Activated T-cell treated with anti-CD3 and anti-CD28 coated beads for 48 hours (primary cell): ENCODE measurements around the gene RUNX2.
"Not testable (repeated sequence)": the region's sequence is repeated elsewhere in the genome, so short reads cannot be mapped to it uniquely, and the experiment has no call there.

Source experiments
- DNase-seq: peaks from one replicate; pipeline ENCODE4 v3.0.0-alpha.2; 2020; ENCODE audit warnings: low read depth

Gene RUNX2

DNA sequence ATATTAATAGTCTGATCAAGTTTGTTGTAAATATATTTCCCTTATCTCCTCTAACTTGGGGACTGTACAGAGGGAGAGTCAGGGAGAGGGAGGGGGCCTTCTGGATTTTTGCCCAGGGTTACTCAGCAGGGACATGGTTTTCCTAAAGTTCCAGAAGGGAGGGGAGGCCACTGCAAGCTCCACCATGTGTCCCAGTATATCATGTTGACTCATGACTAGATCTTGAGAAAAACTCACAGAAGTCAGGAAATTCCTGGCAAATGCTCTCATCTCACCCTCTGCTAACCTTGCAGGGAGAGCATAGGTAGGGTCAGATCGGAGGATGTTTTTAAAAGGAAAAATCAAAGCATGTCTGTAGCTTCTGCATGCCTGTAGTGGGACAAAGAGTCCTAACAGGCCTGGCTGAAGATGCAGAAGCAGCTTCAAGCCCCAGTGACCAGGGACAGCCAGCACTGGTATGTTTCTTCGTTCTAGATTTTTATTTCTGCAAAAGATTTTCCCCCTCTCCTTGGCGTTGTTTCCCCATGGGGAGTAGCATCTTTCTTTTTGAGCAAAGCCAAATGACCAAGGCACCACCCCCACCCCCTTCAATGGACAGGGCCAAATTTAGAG, 322.5 kb downstream of the RUNX2 start:
- no peak for DNase-seq

DNA sequence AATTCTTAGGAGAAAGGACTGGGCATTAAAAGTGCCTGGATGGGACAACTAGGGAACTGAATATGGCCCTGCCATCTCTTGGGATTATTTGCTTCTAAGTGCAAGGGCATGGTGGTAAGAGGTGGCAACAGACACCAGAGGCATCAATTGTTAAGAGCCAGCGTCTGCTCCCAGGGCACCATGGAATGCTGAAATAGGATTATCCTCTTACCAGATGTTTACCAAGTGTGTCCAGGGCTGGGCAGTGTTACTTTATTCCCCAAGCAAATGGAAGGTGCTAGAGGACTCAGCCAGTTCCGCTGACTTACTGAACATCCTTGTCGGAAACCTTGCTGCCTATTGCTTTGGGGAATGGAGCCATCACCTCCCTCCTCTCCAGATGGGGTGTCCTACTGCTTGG, 323.2 kb downstream of the RUNX2 start:
- no peak for DNase-seq

DNA sequence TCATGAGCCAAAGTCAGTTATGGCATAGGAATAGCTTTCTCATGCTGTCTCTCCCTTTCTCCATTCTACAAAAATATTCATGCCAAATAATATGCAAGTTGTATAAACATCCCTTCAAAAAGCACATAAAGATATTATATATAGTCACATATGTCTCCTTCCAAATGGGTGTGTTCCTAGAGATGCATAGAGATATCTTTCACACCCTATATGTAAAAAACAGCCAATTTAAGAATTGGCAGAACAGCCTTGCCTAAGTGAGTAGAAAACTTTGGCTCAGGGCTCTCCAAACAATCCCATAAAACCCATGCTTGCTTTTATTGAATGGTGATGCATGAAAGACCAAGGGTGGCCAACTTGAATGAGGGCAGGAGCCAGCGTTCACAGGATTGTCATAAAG, 324.3 kb downstream of the RUNX2 start:
- DNase-seq = no peak

DNA sequence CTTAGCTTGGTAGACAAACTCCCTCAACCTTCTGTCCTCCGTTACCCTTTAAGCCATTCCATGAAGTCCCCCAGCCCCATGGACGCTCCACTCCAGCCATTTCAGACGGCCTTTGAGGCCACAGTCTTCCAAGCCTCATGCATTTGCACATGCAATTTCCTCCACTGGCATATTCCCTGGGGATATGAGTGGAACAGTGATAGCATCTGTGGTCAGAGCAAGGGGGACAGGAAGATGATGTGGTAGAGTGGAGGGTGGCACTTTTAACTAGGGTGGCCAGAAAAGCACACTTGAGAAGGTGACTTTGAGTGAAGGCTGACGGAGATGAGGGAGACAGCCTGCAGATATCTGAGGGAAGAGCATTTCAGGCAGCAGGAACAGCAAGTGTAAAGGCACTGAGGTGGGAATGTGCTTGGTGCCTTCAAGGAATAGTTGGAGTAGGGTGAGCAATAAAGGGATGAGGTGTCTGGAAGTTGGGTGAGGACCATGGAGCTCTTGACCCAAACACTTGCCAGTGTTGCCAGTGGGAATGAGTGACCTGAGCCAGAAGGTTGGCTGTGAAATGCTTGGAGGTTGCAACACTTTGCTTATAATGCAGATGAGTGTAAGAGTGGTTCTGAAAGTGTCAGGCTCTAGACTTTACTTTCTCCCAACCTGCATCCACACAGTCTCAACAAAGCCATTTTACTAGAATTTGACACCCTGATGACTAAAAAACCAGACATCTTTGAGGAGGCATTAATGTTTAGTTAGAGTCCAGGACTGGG, 325.2 kb downstream of the RUNX2 start:
- DNase-seq = no peak

DNA sequence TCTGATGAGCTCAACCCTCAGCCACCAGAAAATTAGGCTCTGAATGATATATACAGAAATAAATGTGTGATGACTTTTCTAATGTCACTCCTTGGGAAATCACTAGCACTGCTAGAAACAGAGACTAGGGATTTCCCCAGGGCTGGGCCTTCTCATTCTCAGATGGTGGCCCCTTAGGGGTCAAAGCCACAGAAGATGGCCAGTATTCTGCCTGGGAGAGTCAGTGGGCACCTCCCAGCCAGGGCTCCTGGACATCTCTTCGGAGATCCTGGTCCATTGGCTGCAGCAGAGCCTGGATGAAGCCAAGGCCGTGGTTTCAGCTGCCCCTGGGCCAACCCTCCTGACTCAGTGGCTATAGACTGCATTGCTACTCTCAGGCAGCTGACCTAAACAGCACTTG, 326.5 kb downstream of the RUNX2 start:
- DNase-seq = no peak

DNA sequence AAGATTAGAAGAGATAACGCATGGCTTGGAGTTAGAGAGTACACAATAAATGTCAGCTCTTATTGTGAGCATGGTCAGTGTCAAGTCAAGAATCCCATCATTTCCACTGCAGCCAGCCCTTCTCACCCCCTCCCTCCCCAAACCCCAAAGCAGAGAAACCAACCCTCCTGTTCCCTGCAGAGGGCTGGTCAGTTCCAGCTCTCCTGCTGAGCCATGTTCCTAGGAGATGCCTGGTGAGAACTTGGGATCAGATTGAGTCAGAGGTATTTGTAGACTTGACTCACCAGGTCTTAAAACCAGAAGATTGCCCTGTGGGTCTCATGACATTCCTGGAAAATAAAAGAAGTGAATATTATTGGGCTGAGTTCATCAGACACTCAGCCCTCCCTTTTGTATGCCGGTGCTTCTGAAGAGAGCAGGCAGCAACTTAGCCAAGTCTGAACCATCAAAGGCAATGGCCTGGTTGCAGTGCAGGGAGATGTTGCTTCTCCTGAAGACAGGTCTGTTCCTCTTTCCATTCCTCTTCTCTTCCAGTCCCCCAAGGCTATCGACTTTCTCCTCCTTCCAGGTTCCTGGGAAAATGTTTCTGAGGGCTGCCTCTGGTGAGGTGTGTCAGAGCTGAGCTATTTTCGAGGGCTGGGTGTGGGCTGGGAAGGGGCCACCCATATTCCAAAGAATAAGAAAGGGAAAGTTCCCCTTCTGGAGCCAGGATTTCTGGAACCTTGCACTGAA, 327.8 kb downstream of the RUNX2 start:
- no peak for DNase-seq

DNA sequence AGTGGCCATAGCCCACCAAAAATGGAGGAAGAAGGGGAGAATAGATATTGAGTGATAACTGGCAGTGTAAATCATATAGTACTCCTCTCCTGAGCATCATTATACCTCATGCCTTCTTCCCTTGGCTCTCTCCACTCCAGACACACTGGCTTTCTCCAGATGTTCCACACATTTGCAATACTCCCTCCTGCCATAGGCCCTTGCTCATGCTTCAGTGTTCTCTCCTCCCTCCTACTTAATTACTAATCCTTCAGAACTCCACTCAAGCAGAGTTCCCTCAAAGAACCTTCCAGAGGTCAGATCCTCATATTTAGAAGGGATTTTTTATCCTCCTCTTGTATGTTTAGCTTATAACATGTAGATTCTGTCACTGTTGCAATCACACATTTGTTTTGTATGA, 329.1 kb downstream of the RUNX2 start:
- DNase-seq = no peak

DNA sequence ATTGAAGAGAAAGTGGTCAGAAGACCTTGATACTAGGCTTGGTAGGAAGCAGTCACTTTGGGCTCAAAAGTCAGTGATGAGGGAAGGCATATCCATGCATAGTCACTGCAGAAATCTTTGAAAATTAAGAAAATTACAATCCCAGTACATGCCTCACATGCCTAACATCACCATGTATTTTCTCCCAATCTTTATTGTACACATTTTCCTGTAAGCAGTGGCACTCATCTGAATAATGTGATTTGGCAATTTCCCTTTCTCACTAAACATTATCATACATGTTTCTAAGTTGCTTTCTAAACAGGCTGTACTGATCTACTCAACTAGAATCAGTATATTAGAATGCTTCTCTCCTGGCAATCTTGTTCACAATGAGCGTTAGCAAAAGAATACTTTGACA, 330.3 kb downstream of the RUNX2 start:
- no peak for DNase-seq

DNA sequence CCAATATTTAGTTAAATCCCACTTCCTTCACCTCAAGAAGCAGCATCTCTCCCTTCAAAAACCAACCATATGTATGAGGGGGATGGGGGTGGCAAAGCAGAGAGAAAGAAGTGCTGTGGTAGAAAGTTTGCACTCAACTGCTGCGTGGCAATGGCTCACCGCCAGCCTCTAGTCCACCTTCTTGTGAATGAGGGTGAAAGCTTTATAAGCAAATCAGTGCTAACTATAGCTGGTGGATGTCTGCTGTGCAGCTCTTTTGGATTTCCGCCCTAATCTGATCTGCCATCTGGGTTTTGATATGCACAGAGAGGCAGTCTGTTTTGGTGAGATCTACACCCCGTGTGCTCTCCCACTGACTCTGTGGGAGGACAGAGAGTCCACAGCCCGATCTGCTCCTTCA, 330.8 kb downstream of the RUNX2 start:
- DNase-seq = no peak

DNA sequence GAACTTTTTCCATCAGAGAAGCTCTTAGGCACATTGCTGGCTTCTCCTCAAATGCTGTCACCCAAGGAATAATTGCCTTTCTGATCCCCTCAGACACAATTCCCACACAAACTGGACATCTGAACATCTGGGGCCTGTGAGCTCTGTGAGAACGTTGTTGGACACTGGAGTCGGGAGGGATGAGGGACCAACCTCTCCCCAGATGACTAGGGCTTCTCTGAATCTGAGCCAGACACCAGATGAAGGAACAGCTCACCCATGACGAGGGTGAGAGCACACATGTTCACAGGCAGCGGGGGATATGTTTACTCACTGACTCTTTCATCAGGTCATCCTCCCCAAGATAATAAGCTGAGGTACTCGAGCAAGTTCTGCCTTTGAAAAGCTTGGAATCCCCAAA, 333.5 kb downstream of the RUNX2 start:
- no peak for DNase-seq

DNA sequence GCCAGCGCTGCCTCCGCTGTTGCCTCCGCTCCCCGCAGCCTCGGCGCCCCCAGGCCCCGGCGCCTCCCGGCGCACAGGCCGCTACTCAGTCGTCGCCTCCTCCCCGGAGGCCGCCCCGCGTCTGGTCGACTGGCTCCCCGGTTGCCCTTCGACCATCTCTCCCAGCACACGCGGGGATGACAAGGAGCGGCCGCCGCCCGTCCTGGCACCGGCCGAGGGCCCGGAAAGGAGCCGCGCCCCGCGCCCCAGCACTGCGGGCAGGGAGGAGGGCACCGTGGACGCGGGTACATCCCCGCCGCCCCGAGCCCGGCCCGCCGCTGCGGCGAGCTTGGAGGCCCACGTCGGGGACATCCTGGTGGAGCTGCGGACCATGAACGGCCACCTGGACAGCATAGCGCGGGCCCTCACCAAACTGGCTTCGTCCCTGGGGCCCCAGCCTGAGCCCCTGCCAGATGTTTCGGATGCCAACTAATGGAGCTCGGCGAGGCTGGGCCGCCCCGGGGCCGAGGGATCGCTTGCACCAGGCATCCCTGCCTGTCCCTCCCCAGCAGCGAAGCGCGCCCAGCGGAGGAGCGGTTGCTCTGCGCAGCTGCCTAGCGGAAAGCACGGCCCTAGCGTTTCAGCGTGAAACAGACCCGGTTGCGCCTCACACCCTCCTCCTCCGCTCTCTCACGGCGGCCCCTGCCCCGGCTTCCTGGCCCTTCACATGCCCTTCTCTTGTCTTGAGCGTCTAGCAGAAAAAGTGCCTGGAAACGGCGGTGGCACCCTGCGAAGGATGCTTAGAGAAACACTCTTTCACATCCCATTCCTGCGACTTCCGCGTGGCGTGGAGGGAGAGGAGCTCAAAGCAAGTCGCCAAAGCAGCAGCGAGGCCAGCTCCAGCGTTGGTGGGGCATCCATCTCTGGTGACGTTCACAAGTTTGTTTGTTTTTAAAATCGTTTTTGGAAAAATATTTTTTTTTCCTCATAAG, 335.4 kb downstream of the RUNX2 start:
- peak; percentile 53 for DNase-seq

DNA sequence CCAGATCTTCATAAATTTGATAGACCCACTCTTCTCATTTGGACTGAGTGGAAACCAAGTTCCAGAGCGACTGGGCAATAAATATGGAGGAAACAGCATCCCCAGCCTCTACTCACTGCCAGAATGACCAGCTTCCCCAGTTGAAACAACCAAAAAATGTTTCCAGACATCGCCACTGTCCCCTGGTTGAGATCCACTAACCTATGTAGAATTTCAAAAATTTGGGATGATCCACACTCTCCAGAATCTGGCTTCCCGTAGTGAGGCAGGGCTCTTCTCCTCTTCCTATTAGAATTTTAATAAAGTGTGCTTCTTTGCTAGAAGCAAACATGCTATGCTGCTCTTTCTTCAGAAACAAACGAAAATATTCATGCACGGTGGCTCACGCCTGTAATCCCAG, 336.6 kb downstream of the RUNX2 start:
- DNase-seq = no peak

DNA sequence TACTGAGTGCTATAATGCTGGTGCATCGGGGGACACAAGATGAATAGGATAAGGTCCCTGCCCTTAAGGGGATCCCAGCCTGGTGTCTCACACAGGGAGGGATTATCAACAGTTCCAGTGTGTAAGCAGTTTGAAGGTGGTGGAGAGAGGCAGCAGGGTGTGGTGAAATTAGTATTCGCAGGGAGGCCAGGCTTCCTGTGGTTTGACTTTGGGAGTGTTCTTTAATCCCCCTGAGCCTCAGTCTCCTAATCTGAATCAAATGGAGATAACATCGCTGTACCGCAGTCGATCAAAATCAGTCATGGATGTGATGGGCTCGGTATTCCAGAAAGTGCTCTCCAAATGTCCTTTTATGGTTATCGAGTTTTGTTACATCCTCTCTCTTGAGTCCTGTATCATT, 337.7 kb downstream of the RUNX2 start:
- no peak for DNase-seq

DNA sequence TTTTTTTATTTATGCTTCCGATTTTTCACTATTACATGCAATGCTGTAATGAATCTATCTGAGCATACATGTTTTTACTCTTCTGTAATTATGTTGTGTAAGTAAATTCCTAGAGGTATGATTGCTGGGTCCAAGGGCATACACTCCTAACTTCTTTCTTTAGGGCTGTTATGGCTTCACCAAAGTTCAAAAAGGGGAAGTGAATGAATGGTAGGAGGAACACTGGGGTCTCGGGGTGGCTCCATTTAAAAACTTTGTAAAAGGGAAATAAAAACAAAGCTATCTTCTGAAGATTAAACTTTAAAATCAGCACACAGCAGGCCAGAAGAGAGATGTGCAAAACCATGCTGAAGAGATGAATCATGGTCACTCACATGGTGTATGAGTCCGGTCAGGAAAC, 338.7 kb downstream of the RUNX2 start:
- DNase-seq = no peak

DNA sequence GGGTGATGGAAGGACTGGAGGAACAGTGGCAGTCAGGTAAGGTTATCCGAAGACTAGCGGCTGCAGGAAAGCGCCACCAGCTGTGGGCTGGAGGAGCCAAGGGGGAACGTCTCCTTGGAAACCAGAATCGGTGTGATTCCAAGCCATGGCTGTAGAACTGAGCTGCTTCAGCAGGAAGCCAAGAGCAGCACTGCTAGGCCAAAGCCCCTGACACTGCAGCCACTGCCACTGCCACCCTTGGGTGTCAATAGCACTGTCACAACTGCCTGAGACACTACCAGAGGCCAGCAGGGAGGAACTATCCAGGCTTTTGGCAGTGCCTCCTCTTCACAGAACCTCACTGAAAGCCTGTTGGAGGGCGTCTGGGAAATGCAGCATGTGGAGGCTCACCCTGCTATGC, 339.2 kb downstream of the RUNX2 start:
- DNase-seq = no peak

DNA sequence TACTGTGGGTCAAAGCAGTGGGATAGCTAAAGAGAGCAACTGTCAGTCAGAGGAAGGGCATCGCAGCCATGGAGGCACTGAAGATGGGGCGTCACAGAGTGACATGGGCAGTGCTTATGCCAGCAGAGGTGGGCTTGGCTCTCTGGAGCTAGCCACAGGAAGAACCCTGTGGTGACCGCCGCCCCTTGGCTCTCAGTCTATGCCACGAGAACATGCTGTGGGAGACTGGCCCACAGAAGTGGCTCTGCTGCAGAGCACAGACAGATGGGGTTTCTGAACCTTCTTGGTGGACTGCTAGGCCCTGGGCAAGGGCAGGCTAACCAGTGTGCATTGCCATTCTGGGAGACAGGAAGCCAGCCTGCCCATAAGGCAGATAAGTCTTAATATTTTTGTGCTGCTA, 339.6 kb downstream of the RUNX2 start:
- no peak for DNase-seq

DNA sequence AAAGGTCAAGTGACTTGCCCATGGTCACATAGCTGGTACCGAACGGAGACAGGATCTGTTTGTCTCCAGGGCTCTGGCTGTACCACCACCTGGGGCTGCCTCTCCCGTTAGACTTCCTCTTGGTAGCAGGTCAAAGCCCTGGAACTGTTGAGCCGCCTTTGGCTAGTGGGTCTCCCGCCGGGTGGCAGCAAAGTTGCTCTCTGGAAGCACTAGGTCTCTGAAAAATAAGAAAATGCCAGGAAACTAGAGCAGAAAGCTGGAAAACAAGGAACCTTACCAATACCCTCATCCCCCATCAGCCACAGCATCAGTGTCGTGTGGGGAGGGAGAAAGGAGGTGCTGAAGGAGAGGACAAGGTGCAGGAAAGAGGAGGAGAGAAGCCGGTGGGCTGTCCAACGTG, 340.6 kb downstream of the RUNX2 start:
- DNase-seq = no peak

DNA sequence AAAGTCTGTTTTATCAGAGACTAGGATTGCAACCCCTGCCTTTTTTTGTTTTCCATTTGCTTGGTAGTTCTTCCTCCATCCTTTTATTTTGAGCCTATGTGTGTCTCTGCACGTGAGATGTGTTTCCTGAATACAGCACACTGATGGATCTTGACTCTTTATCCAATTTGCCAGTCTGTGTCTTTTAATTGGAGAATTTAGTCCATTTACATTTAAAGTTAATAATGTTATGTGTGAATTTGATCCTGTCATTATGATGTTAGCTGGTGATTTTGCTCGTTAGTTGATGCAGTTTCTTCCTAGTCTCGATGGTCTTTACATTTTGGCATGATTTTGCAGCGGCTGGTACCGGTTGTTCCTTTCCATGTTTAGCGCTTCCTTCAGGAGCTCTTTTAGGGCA, 345.0 kb downstream of the RUNX2 start:
- DNase-seq = not testable (repeated sequence)

DNA sequence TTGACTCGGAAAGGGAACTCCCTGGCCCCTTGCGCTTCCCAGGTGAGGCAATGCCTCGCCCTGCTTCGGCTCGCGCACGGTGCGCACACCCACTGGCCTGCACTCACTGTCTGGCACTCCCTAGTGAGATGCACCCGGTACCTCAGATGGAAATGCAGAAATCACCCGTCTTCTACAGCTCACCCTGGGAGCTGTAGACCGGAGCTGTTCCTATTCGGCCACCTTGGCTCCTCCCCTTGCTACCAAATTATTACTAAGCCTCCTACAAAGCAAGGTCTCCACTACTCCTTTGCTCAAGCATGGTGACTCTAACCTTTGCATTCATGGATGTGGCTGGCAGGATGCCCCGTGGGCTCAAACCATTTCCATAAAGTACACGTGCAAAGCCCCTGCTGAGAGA, 347.0 kb downstream of the RUNX2 start:
- not testable (repeated sequence) for DNase-seq

DNA sequence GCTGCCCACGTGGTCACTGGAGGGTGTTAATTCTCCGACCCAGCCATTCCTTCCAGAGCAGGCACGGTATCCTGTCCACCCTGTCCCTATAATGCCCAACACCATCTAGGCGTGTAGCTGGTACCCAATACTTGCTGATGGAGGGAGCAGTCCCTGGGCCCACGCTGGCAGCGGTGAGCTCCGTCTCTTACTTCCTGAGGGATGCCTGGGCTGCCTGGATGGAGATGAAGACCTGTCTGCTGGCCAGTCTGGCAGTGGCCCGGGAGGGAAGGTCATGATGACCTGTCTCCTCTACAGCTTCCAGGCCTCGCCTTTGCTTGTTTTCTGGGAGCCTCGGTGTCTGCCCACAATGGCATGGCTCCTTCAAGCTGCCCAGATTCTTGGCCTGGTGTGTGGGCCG, 347.5 kb downstream of the RUNX2 start:
- no peak for DNase-seq

DNA sequence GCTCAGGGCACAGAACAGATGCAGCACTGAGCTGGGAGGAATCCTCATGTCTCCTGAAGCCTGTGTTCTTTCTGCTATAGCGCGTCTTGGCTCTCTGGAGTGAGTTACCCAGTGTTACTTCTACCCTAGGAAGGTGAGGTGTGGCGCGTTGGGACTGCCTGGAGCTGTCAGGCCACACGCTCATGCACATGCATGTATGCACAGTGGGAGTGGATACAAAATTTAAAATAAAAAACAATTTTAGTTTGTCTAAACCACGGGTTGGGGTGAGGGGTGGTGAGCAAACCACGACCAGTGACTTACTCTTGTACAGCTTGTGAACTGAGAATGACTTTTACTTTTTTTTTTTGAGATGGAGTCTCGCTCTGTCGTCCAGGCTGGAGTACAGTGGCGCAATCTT, 348.2 kb downstream of the RUNX2 start:
- no peak for DNase-seq
